Fibroblast of skin of right biceps (primary cell): ENCODE measurements around the gene SDSL.

Experiments used
- DNase-seq: peaks from one replicate; pipeline ENCODE4 v3.0.0-alpha.2; 2013

Gene SDSL

DNA sequence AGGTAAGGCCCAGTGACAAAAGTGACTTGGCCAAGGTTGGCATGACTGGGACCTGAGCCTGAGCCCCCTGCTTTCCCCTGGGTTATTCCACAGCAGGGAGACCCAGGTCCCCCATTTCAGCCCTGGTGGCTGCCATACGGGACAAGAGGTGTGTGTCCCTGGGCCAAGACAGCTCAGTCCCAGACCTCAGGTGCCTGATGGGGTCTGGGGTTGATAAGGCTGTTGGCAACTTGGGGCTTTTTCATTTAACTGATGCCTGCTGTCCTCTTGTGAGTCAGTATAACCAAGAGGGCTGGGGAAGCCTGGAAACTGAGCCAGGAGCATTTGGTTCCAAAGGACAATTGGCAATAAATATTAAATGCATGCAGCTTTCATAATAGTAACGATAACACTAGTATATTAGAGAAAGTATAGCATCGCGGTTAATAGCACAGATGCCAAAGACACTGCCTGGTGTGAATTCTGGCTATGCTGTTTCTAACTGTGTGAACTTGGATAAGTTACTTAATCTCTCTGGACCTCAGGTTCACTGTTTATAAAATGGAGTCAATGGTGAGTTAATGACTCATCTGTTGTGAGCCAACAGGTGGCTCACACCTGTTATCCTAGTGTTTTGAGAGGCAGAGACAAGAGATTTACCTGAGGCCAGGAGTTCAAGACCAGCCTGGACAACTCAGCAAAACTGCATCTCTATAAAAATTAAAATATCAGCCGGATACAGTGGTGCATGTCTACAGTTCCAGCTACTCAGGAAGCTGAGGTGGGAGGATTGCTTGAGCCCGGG, 898 bp downstream of the SDSL start:
- no peak for DNase-seq

DNA sequence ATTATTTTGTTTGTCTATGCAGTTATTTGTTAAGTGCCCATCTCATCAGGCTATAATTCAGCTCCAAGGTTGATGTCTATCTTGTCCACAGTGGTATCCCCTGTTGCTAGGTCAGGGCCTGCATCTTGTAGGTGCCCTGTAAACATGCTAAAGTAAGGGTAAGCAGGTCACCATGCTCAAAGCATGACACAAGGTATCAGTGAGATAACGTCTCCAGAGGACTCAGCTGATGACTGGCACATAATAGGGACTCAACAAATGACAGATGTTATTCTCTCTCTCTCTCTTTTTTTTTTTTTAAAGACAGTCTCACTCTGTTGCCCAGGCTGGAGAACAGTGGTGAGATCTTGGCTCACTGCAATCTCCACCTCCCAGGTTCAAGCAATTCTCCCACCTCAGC, 2.3 kb downstream of the SDSL start:
- DNase-seq: no peak

DNA sequence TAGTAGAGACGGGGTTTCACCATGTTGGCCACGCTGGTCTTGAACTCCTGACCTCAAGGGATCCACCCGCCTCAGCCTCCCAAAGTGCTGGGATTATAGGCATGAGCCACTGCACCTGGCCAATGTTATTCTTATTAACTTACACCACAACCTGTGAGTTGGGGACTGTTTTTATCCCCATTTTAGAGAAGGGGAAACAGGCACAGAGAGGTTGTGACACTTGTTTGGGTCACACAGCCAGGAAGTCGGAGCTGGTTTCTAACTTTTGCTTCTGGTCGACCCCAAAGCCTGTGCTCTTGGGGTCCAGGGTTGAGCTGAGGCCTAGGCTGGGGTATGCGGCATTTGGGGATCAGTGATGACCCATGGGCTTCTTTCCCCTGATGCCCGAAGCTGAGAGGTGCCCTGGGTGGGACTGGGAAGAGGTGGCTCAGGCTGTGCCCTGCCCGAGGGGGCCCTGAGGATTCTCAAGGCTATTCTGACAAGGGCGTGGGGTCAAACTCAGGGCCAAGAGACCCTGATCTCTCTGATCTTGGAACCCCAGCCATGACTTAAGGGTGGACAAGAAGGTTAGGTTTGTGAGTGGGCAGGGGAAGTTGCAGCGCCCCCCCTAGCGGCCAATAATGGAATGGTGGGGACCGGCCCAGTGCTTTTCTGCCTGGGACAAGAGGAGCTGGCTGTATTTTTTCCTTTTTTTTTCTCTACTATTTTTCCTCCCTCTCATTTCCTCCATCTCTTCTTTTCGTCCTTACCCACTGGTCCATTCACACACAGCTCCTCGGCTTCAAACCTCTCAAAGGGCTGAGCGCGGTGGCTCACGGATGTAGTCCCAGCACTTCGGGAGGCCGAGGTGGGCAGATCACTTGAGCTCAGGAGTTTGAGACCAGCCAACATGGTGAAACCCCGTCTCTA, 3.0 kb downstream of the SDSL start:
- peak; percentile 38 for DNase-seq

DNA sequence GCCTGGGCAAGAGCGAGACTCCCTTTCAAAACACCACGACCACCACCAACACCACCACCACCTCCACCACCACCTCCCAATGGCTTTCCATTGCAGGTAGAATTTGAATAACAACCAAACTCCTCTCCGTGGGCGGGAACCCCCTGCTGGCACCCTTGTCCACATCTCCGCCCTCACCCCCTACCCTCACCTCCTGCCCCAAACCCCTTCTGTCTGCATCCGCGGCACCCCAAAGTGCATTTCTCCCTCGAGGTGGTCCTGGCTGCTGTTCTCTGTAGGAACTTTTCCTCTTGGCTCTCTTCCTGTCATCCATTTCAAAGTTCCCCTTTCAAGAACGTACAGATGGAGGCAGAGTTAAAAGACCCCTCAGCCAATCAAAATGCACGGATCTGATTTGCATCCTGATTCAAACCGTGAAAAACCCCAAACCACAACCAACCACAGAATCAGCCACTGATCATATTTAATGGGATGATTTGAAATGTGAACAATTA, 3.8 kb downstream of the SDSL start:
- DNase-seq: peak; percentile 8

DNA sequence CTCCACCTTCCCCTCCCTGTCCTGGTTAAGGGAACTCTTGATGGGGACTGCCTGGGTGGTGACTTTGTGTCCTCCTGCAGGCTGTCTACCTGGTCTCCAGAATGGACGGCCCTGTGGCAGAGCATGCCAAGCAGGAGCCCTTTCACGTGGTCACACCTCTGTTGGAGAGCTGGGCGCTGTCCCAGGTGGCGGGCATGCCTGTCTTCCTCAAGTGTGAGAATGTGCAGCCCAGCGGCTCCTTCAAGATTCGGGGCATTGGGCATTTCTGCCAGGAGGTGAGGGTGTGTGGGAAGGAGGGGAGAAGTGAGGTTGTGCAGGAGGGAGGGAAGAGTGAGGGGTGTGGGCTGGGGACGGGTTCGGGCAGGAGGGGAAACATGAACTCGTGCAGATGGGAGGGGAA, 5.7 kb downstream of the SDSL start:
- no peak for DNase-seq

DNA sequence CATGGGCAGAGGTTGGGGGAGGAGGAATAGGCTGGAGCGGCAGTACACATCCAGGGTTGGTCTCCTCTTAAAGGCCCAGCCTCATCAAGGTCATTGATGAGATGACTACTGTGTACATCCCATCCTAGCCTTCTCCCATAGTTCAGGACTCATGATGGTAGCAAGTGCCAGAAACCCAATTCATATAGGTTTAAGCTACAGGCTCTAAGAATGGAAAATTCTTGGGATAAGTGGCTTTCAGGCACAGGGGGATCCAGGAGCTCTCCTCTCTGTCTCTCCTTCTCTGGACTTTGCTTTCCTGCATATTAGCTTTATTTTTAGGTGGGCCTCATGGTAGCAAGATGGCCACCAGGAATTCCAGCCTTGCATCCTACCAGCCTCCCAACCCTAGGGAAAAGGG, 6.3 kb downstream of the SDSL start:
- no peak for DNase-seq

DNA sequence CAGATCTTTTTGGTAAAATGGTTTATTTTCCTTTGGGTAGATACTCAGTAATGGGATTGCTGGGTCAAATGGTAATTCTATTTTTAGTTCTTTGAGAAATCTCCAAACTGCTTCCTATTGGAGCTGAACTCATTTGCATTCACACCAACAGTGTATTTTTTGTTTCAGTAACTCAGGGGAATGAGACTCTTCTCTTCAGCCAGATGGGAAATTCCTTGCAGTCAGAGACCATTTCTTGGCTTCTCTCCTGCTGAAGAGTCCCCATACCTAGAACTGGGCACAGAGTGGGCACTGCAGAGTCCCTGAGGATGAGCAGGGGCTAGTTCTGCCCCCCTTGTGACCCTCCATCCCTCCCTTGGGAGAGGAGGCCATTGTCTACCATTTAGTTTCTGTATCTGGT, 10.8 kb downstream of the SDSL start:
- DNase-seq: no peak

DNA sequence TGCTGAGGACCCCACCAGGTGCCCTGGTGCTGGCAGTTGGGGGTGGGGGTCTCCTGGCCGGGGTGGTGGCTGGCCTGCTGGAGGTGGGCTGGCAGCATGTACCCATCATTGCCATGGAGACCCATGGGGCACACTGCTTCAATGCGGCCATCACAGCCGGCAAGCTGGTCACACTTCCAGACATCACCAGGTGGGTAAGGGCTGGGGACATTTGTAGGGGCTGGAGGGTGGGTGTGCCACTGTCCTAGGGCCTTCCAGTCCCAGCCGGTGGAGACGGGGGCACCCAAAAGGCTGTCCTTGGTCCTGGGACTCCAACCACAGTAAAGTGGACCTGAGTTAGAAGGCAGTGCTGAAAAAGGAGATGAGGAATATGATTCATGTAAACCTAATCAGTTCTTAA, 13.2 kb downstream of the SDSL start:
- DNase-seq: no peak

DNA sequence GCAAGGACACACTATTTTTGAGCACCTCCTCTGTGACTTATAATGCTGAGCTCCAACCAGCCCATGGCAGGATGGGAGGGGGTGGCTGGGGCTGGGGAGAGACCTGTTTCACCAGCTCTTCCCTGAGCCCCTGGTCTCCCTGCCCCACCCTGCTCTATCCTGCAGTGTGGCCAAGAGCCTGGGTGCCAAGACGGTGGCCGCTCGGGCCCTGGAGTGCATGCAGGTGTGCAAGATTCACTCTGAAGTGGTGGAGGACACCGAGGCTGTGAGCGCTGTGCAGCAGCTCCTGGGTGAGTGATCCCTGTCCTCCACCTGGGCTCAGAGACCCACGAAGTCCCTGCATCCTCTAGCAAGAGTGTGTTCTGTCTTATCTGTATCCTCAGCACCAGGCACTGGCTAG, 14.4 kb downstream of the SDSL start:
- DNase-seq: no peak

DNA sequence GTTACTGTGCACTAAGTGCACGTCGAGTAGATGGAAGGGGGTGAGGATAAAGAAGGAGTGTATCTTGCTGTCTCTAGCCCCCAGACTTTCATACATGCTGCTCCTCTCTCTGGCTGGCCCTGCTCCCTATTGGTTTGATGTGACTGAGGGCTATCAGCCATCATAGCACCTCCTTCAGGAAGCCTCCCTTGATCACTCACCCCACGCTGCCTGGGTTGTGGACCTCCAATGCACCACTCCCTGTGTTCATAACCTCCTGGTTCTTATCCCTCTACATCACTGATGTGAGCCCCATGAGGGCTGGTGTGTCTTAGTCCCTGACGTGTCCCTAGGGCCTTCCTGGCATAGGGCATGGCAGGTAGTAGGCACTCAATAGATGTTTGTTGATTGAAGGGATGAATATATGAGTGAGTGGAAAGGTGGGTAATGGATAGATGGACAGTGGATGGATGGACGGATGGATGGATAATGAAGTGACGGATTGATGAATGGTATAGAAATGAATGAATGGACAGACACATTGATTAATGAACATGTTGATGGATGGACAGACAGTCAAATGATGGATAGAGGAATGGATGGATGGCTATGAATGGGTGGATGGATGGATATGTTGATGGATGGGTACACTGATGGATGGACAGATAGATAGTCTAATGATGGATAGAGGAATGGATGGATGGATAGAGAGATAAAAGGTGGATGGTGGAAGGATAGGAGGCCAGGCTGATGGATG, 15.0 kb downstream of the SDSL start:
- no peak for DNase-seq

DNA sequence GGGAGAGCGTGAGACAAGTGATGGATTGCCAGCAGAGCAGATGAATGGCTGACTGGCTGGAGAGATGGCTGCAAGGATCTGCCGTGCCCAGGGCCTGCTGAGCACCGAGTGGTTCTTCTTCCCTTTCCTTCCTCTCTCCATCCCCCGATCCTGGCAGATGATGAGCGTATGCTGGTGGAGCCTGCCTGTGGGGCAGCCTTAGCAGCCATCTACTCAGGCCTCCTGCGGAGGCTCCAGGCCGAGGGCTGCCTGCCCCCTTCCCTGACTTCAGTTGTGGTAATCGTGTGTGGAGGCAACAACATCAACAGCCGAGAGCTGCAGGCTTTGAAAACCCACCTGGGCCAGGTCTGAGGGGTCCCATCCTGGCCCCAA, 15.5 kb downstream of the SDSL start:
- no peak for DNase-seq

DNA sequence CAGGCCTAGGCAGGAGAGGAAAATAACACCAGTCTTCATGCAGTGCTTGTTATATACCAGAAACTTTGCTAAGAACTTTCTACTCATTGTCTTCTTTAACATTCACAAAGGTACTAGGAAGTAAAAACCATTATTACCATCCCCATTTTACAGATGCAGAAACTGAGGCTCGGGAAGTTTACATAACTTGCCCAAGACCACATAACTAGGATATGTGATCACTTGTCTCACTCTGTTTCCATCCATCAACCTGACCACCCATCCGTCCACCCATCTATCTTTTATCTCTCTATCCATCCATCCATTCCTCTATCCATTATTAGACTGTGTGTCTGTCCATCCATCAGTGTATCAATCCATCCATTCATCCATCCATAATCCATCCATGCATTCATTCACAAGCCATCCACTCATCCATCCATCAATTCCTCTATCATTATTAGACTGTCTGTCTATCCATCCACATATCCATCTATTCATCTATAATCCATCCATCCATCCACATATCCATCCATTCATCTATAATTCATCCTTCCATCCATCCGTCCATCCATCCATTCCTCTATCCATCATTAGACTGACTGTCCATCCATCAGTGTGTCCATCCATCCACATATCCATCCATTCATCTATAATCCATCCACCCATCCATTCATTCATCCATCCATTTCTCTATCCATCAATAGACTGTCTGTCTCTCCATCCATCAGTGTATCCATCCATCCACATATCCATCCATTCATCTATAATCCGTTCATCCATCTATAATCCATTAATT, 16.5 kb downstream of the SDSL start:
- DNase-seq: no peak

DNA sequence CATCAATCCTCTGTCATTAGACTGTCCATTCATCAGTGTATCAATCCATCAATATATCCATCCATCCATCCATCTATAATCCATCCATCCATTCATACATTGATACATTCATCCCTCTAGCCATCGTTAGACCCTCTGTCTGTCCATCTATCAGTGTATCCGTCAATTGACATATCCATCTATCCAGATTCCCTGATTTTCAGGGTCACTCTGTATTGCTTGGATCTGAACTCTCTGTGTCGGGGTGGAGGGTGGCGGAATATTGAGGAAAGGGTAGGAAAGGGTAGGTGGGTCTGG, 17.1 kb downstream of the SDSL start:
- DNase-seq: no peak

DNA sequence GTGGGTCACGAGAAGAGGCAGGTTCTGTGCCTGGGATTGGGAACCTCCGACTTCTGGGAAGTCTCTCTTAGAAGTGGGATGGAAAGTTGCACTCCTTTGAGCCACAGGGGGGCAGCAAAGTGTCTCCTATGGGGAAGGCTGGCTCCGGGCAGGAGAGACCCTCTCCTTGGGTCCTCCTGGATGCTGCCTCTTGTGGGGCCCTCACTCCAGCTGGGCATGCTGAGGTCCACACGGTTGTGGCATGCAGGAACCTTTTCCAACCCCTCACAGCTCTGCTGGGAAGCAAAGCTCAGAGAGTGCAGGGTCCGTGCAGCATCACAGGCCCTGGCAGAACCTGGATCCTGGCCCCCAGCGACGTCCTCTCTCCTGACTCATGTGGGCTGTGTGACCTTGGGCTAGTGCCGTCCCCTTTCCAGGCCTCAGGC, 17.4 kb downstream of the SDSL start:
- no peak for DNase-seq

DNA sequence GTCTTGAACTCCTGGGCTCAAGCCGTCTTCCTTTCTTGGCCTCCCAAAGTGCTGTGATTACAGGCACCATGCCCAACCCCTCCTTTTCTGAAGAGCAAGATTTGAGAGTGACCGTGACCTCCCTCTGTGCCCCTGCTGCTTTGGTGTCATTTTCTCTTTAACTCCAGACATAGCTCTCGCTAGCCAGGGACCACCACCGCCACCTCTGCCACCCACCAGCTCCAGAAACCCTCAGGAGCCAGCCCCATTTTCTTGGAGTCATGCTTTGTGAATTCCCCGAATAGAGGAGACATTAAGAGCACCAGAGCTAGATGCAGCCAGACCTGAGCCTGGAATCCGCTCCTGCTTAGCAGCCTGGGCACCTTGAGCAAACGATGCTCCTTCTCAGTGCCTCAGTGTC, 18.2 kb downstream of the SDSL start:
- no peak for DNase-seq

DNA sequence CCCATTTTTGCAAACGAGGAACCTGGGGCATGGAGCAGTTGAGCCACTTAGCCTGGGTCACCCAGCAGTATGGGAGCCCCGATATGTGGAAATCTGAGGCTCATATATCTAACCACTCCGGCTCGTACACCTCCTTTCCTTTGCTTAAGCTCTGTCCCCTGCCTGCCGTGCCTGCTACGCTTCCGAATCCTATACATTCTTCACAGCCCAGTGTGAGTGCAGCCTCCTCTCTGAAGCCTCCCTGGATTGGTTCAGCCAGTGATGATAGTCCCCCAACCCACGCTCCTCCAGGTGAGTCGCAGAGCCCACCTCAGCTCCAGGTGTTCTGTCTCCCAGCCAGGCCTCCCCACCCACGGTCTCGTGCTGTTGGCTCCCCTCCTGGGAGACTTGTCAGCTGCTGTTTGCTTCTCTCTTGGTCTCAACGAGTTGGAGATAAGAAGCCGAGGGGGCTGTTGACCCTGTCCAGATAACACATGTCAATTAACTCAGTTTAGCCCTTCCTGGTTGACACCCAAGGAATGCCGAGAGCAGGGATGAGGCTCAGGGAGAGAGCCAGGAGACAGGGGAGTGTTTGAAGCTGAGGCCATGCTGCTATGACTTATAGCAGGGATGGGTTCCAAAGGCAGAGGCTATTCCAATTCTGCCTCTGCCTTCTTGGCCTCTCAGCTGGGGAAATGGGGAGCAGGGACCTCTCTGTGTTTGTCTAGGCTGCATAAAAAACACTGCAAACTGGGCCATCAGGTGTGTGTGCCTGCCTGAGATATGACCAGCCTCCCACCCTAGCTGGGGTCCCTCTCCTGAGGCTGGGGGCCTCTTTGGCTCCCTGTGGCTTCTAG, 19.0 kb downstream of the SDSL start:
- DNase-seq: no peak

DNA sequence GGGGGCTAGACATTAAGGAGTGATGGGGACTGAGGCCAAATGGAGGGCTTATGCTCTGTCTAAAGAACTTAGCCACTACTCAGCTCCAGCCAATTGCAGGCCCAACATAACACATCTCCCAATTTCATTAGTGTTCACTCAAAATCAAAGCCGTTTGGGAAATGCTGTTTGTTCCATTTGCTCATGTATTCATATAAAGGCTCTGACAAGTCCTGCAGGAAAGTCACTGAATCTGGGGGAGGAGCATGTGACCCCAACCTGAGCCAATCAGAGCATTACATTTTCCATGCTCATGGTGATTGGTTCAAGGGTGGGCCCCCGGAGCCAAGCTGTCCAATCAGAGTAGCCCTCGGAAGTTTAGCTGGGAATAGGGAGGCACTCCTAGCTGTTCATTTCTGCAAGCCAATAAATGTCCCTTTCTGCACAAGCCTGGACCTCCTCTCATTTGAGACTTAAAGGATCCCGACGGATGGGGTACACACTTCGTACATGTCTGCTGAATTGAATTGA, 20.9 kb downstream of the SDSL start:
- no peak for DNase-seq

DNA sequence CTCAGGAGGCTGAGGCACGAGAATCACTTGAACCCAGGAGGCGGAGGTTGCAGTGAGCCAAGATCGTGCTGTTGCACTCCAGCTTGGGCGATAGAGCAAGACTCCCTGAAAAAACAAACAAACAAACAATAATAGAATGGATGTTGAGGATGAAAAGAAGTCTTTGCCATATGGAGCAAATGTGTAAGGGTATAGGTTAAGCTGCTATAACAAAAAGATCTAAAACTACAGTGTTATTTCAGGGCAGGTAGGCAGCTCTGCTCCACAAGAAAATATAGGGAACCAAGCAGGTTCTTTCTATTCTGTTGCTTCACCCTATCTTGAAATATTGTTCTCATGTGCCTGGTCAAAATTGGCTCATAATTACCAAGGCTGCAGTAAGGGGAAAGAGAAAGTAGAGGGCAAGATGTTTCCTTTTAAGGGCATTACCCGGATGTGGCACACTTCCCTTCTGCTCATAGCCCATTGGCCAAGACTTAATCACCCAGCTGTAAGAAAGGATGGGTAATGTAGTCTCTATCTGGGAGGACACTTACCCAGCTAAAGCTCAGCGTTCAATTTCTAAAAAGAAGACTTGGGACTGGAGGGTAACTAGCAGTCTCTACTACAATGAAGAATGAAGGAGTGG, 23.5 kb downstream of the SDSL start:
- DNase-seq: no peak

DNA sequence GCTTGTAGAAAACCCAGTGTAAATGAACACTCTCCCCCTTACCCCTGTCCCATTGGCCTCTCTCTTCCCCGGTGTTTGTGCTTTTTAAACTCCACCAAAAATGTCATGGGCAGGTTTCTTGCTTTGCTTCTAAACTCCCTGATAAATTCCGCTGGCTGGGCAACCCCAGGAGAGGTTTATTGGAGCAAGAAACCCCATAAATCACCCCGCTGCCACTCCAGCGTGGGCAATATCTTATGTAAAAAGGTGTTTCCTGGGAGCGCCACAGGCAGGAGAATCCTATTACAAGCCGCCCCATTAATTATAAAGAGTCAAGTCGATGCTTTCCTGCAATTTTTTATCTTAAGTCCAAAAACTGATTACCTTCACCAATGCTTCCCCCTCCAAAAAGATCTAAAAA, 26.7 kb downstream of the SDSL start:
- no peak for DNase-seq

DNA sequence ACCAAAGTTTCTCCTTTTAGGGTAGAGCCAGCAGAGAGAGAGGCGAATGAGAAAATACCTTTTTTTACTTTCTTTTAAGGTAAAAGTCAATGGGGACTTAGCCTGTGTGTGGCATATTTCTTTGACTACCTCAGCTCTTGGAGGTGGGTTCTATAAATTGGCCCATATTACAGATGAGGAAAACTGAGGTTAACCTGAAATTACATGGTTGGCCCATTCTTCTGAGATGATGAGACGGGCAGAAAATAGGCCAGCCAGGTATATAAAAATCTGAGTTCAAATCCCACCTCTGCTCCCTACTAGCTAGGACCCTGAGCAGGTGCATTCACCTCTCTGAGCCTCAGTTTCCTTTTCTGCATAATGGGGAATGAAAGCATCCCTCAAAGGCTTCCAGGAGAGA, 27.1 kb downstream of the SDSL start:
- no peak for DNase-seq

DNA sequence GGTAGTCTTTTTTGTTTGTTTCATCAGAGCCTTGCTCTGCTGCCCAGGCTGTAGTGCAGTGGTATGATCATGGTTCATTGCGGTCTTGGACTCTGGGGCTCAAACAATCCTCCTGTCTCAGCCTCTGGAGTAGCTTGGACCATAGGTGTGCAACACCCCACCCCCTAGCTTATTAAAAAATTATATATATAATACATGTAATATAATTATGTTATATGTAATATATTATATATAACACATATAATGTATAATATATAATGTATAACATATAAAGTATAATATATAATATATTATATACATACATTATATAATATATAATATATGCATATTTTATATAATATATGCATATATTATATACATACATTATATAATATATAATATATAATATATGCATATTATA, 27.7 kb downstream of the SDSL start:
- DNase-seq: no peak
